GM19351 (cell line): ENCODE data around the gene MET.
"Not testable (repeated sequence)": the region's sequence is repeated elsewhere in the genome, so short reads cannot be mapped to it uniquely, and the experiment has no call there.

Source experiments
- ATAC-seq: cut with Tn5 transposase; IDR thresholded peaks from one replicate; pipeline ENCODE4 v1.9.1; 2021; ENCODE audit warnings: mild to moderate bottlenecking, moderate library complexity; ENCODE audit not compliant: unreplicated experiment

Gene MET

DNA sequence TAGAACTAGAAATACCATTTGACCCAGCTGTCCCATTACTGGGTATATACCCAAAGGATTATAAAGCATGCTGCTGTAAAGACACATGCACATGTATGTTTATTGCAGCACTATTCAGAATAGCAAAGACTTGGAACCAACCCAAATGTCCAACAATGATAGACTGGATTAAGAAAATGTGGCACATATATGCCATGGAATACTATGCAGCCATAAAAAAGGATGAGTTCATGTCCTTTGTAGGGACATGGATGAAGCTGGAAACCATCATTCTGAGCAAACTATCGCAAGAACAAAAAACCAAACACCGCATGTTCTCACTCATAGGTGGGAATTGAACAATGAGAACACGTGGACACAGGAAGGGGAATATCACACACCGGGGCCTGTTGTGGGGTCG lies 74.4 kb downstream of the MET start:
- not testable (repeated sequence) for ATAC-seq

DNA sequence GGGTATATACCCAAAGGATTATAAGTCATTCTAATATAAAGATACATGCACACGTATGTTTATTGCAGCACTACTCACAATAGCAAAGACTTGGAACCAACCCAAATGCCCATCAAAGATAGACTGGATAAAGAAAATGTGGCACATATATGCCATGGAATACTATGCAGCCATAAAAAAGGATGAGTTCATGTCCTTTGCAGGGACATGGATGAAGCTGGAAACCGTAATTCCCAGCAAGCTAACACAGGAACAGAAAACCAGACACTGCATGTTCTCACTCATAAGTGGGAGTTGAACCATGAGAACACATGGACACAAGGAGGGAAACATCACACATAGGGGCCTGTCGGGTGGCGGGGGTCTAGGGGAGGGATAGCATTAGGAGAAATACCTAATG lies 79.1 kb downstream of the MET start:
- not testable (repeated sequence) for ATAC-seq

DNA sequence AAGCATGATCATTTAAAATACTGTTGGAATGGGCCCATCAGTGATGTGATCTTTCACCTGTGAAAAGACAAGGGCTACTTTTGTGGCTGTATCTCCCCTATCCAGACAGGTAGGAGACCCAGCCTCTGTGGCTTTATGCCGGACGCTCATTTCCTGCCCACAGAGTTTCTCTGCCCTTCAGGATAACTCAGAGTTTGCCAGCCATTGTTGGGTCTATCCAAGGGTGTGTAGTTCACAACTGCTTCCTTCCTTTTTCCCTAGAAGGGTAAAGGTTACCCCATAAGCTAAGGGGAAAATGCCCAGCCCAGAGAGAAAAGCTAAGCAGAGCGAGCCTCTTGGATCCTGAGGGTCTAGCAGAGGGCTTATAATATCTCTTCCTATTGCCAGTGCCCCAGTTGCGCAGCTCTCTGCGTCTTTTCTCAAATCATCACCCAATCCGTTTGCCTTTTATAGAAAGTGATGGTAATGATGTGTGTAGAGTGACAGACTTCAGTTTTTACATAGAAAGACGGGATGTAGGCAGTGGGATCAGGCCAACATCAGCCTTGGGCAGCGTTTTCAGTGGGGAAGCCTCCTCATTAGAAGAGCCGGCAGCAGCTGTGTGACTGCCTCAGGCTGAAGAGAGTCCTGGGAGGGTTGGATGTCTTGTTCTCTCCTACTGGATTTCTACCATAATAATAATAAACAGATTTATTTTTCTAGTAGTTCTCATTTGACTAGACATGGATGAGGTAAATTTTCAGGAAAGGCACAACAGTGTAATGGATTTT lies 80.5 kb downstream of the MET start:
- no peak for ATAC-seq

- ATAC-seq: no peak
Measured at GRCh38 chr7:116753130-116753529, 81.1 kb downstream of the MET start.

DNA sequence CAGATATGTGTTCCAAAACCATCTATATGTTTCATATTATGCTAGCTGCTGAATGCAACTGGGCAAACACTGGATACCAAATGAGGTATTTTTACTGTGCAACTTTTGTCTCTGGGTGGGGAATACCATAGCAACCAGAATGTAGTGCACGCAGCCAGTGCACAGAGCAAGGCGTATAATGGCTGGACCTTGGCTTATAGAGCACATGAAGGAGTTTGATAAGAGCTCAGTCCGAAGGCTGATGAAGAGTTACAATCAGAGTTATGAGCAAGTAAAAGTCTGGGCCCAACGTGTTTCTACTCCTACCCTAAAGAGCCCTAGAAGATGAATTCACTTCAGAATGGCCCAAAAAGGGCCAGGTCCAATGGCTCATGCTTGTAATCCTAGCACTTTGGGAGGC lies 82.2 kb downstream of the MET start:
- ATAC-seq: no peak

DNA sequence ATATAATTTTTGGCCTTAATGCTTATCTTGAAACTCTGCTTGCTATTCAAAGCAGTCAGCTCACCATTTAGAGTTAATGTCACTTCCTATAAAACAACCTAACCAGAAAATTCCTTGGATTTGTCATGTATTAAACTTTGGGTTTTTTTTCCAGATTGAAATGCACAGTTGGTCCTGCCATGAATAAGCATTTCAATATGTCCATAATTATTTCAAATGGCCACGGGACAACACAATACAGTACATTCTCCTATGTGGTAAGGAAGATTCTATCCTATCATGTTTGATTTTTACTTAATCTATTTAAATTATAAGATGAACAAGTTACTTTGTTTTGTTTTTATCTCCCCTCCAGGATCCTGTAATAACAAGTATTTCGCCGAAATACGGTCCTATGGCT lies 85.3 kb downstream of the MET start:
- ATAC-seq: no peak

- ATAC-seq: not testable (repeated sequence)
Measured at GRCh38 chr7:116759642-116760041, 87.6 kb downstream of the MET start.

DNA sequence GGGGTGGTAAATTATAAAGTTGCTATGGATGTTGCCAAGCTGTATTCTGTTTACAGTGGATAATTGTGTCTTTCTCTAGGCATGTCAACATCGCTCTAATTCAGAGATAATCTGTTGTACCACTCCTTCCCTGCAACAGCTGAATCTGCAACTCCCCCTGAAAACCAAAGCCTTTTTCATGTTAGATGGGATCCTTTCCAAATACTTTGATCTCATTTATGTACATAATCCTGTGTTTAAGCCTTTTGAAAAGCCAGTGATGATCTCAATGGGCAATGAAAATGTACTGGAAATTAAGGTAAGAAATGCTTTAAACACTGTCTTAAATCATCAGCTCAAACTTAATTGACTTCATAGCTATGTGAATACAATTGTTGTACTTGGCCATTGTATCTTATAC lies 91.0 kb downstream of the MET start:
- no peak for ATAC-seq

- no peak for ATAC-seq
Measured at GRCh38 chr7:116763647-116764046, 91.7 kb downstream of the MET start.

DNA sequence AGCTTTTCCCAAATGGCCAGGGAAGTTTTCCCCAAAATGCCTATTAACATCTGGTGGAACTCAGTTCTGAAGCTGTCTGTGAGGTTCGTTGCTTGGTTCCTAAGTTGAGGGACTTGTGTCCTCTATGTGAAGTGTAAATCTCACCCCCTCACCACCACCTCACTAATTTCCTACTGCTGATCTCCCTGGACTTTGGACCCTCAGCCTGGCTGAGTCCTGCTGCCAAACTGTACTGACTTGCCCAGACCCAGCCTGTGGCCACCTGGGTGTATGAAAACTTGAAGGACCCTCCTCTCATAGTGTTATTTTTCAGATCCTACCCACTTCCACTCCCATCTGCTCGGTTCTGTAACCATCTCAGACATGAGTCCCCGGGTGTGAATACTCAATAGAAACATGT lies 94.9 kb downstream of the MET start:
- ATAC-seq: no peak

GRCh38 chr7:116769546-116769945 lies 97.5 kb downstream of the MET start:
- no peak for ATAC-seq

GRCh38 chr7:116770941-116771340 lies 98.9 kb downstream of the MET start:
- ATAC-seq: no peak

DNA sequence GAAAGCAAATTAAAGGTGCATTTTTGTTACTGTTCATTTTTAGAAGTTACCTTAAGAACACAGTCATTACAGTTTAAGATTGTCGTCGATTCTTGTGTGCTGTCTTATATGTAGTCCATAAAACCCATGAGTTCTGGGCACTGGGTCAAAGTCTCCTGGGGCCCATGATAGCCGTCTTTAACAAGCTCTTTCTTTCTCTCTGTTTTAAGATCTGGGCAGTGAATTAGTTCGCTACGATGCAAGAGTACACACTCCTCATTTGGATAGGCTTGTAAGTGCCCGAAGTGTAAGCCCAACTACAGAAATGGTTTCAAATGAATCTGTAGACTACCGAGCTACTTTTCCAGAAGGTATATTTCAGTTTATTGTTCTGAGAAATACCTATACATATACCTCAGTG lies 99.6 kb downstream of the MET start:
- no peak for ATAC-seq

- ATAC-seq: no peak
Measured at GRCh38 chr7:116772423-116772863, 100.4 kb downstream of the MET start.

DNA sequence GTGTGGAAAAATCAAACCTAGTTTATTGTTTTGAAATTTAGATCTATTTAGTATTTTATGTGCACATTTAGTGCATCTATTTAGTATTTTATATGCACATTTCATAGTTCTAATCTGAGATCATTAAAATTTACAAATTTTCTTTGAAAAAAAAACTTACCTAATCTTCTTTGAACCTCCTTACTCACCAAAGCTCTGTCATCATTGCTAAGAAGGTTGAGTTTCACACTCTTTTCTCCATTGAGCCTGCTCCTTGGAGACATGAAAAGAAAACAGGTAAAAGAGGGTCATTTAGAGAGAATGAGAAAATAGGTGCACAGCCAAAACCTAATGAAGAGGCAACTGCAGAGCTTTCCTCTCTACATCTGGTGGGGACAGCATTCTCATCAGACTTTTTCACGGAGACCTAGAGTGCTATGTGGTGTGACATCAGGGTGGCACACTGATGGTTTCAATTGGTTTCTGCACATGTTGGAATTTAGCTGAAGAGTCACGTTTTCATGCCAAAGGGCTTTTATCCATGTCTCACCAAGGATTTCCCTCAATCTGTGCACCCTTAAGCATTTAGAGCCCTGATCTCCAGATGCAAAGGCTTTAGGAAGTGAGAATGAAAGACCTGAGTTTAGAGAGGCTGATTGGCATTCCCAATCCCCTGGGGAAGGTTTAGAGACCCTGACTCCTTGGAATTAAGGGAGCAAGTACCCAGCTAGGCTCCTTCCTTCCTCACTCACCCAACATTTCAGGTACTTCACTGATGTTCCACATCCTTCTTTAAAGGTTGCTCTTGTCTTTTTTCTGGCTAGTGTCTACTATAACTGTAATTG lies 101.1 kb downstream of the MET start:
- ATAC-seq: no peak

DNA sequence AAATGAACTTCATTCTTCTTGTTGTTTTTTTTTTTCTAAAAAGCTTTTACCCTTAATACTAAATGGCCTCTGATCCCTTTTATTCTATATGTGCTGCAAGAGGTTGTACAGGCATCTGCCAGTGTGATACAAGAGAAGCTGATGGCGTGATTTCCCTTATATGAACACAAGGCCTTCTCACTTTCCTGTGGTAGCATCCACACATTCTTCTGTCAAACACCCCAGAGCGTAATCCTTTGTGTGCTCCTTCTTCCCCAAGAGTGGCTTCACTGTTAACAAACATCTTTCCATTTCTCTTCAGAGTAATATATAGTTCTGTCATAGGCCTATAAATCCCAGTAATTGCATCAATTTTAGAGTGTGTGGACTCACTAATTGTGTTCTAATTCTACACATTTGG lies 104.0 kb downstream of the MET start:
- ATAC-seq: no peak

- ATAC-seq: no peak
Measured at GRCh38 chr7:116776610-116777289, 104.8 kb downstream of the MET start.

- ATAC-seq: no peak
Measured at GRCh38 chr7:116777651-116778281, 105.8 kb downstream of the MET start.

DNA sequence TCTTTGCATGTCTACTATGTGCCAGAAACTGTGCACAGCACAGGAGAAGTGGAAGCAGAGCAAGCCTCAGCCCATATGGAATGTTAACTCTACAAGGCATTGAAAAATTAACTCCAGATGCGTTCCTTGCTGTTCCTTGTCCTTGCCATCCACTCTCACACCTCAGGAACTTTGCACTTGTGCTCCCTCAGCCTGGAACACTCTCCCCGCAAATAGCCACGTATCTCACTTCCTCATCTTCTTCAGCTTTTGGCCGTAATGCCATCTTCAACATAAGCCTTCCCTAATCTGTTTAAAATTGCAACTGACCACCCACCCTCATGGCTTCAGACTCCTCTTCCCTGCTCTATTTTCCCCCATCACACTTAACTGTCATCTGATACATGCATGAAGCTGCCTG lies 107.2 kb downstream of the MET start:
- no peak for ATAC-seq

- ATAC-seq: no peak
Measured at GRCh38 chr7:116779931-116780330, 107.9 kb downstream of the MET start.

DNA sequence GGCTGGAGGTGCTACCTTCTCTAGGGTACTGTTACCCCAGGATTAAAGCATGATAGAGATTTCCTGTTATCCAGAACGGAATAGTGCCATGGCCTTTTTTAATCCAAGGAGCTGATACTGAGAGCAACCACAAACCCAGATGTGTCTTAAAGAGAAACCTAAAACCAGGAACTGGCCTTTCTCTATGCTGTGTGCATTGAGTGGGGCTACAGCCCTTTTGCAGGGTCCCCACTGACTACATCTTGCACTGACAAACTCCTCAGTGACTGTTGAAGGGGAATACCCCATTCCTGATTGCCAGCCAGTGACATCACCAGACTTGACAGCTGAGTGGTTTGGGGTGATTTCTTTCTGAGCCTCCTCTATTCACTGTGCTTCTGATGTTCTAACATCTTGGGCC lies 108.5 kb downstream of the MET start:
- ATAC-seq: peak; percentile 49
